HepG2 (cell line): ENCODE results near the gene MBD3L3. TPM values are rescaled to one million over a fixed set of nuclear protein-coding genes. Genes with fewer than 3 reads are reported as not detected.

Source experiments
- ATAC-seq: fragments of 200-7000 bp; cut with Tn5 transposase; 3 replicates; pipeline ENCODE4 v1.9.1; 2020; ENCODE audit warnings: mild to moderate bottlenecking, moderate library complexity
- BruUV-seq: library from RNA; stranded (reverse); fragments of 400-500 nt; replicated peaks from 2 replicates; lab custom pipeline; 2021; lab: Mats Ljungman, UMichigan
- CTCF ChIA-PET: fragments of 300-600 bp; formaldehyde crosslinking; extraction: SDS; loops from one replicate; lab custom pipeline; 2021; ENCODE audit warnings: low total read pairs, inconsistent platforms, low intra/inter-chr PET ratio; lab: Yijun Ruan, JAX
- POLR2A ChIA-PET: fragments of 350-600 bp; sonication (Branson Sonifier 250); formaldehyde crosslinking; loops from one replicate; lab custom pipeline; 2020; ENCODE audit warnings: antibody characterized with exemption, inconsistent platforms; lab: Yijun Ruan, JAX
- DNase-seq: peaks from one replicate; pipeline ENCODE4 v3.0.0-alpha.2; 2015; ENCODE audit warnings: low spot score
- FAIRE-seq: peaks from 3 replicates; lab custom pipeline; 2011; peaks lifted over from hg19 to GRCh38; lab: Jason Lieb, UNC
- H2AFZ ChIP-seq: one replicate; pipeline ENCODE4 v1.6.1; 2011; ENCODE audit warnings: low read length, inconsistent platforms
- H3K27ac ChIP-seq: fragments of 300-600 bp; 3 replicates; pipeline ENCODE4 v1.8.0; 2011; ENCODE audit warnings: mixed run types, mild to moderate bottlenecking, mixed read lengths, low read length, inconsistent platforms; ENCODE audit not compliant: insufficient read depth; ENCODE audit errors: extremely low read length
- H3K27me3 ChIP-seq, 2 experiments: fragments of 200-600 bp in 1 of 2; 2 replicates in 1 of 2; 3 replicates in 1 of 2; pipeline versions ENCODE4 v1.6.0 to v1.8.0; 2011; ENCODE audit warnings: low read length in 2 of 2, mild to moderate bottlenecking in 2 of 2, moderate library complexity in 2 of 2, inconsistent platforms in 1 of 2; ENCODE audit not compliant: insufficient read depth in 2 of 2, control insufficient read depth in 1 of 2
- H3K36me3 ChIP-seq, 2 experiments: fragments of 200-600 bp in 1 of 2; replicated peaks in 1 of 2; 2 replicates in 1 of 2; 3 replicates in 1 of 2; pipeline versions ENCODE4 v1.5.1 to v1.8.0; 2011; ENCODE audit warnings: low read length in 2 of 2, inconsistent platforms in 1 of 2; ENCODE audit not compliant: insufficient read depth in 2 of 2, control insufficient read depth in 1 of 2
- H3K4me1 ChIP-seq: 2 replicates; pipeline ENCODE4 v1.5.1; 2012; ENCODE audit warnings: low read length, inconsistent platforms; ENCODE audit not compliant: insufficient read depth
- H3K4me2 ChIP-seq: 2 replicates; pipeline ENCODE4 v1.6.0; 2011; ENCODE audit warnings: low read depth, low read length, inconsistent platforms
- H3K4me3 ChIP-seq, 3 experiments: fragments of 200-600 bp in 1 of 3; sonication (generic), shearing (Covaris generic) in 1 of 3; replicated peaks in 1 of 3; 2 replicates each; pipeline ENCODE4 v1.5.1; 2011 to 2016; ENCODE audit warnings: low read length in 3 of 3, inconsistent platforms in 2 of 3, low read depth in 2 of 3, mild to moderate bottlenecking in 2 of 3, control low read depth in 1 of 3, mixed read lengths in 1 of 3; ENCODE audit not compliant: insufficient read depth in 1 of 3
- H3K79me2 ChIP-seq: one replicate; pipeline ENCODE4 v1.6.1; 2011; ENCODE audit warnings: low read length, inconsistent platforms; ENCODE audit not compliant: insufficient read depth
- H3K9ac ChIP-seq: 2 replicates; pipeline ENCODE4 v1.6.0; 2011; ENCODE audit warnings: mild to moderate bottlenecking, low read depth, low read length, inconsistent platforms; ENCODE audit not compliant: insufficient read depth
- H3K9me3 ChIP-seq: 2 replicates; pipeline ENCODE4 v1.5.1; 2012; ENCODE audit warnings: mild to moderate bottlenecking, low read length
- H4K20me1 ChIP-seq: 2 replicates; pipeline ENCODE4 v1.6.0; 2011; ENCODE audit warnings: inconsistent platforms, mild to moderate bottlenecking, low read length, moderate library complexity; ENCODE audit not compliant: insufficient read depth
- DNMT1 ChIP-seq: sonication (generic); formaldehyde crosslinking; IDR thresholded peaks from 2 replicates; pipeline ENCODE4 v1.5.1; 2020; ENCODE audit warnings: mild to moderate bottlenecking, missing genetic modification reagents
- NR2F6 ChIP-seq, 2 experiments: IDR thresholded peaks; 2 replicates each; pipeline ENCODE4 v1.6.1; 2016; ENCODE audit warnings: antibody characterized with exemption in 1 of 2, mild to moderate bottlenecking in 1 of 2
- REXO4 ChIP-seq: sonication (generic); formaldehyde crosslinking; IDR thresholded peaks from 2 replicates; pipeline ENCODE4 v1.8.0; 2022; ENCODE audit warnings: missing genetic modification reagents, mild to moderate bottlenecking, borderline replicate concordance
- SNAPC5 ChIP-seq: sonication (generic); formaldehyde crosslinking; IDR thresholded peaks from 2 replicates; pipeline ENCODE4 v1.8.1; 2023; ENCODE audit warnings: mild to moderate bottlenecking, missing genetic modification reagents, borderline replicate concordance
- SP2 ChIP-seq: sonication (generic); formaldehyde crosslinking; IDR thresholded peaks from 2 replicates; pipeline ENCODE4 v1.5.1; 2020; ENCODE audit warnings: mild to moderate bottlenecking, missing genetic modification reagents
- TBP ChIP-seq: sonication (generic); formaldehyde crosslinking; IDR thresholded peaks from 2 replicates; pipeline ENCODE4 v1.5.0; 2020; ENCODE audit warnings: missing genetic modification reagents
- USF2 ChIP-seq, 2 experiments: sonication (generic) in 1 of 2; formaldehyde crosslinking in 1 of 2; IDR thresholded peaks; 2 replicates each; pipeline versions ENCODE4 v1.5.1 to v1.6.1; 2011 to 2020; ENCODE audit warnings: borderline replicate concordance in 1 of 2, low read depth in 1 of 2, low read length in 1 of 2, mild to moderate bottlenecking in 1 of 2, missing genetic modification reagents in 1 of 2, moderate library complexity in 1 of 2
- ZMYM2 ChIP-seq: sonication (generic); formaldehyde crosslinking; IDR thresholded peaks from 2 replicates; pipeline ENCODE4 v1.8.0; 2022; ENCODE audit warnings: mild to moderate bottlenecking, missing genetic modification reagents
- ZNF275 ChIP-seq: sonication (generic); formaldehyde crosslinking; IDR thresholded peaks from 2 replicates; pipeline ENCODE4 v1.8.0; 2022; ENCODE audit warnings: missing genetic modification reagents, mild to moderate bottlenecking, inconsistent platforms, borderline replicate concordance
- ZNF615 ChIP-seq: sonication (generic); formaldehyde crosslinking; IDR thresholded peaks from 2 replicates; pipeline ENCODE4 v1.5.0; 2020; ENCODE audit warnings: mild to moderate bottlenecking, missing genetic modification reagents, borderline replicate concordance
- WGBS: methylation state at CpG from one replicate; pipeline ENCODE4 v1.1.6; 2017; ENCODE audit warnings: low lambda C conversion rate; 5-methylcytosine and 5-hydroxymethylcytosine counted together
- in situ Hi-C: cut with HindIII; loops from 2 replicates; pipeline ENCODE4 v1.10.0; 2017; ENCODE audit warnings: low pct_unique_long_range_greater_than_20kb; ENCODE audit not compliant: extremely low pct_ligation_motif_present
- intact Hi-C: fragments of 100-400 bp; cut with micrococcal nuclease; formaldehyde crosslinking; loops from one replicate; pipeline ENCODE4 v1.10.0; 2022; ENCODE audit not compliant: unreplicated experiment
- polyA plus RNA-seq, 8 experiments: library from polyadenylated mRNA; depleted of rRNA in 3 of 8; stranded (reverse) in 7 of 8; unstranded in 1 of 8; fragments of >200 nt; fragmentation: Illumina TruSeq in 4 of 8; extraction: Trizol in 4 of 8; gene quantifications; 2 replicates each; pipeline versions ENCODE4 v1.2.1 to v1.2.3, GENCODE V29; 2011 to 2016; ENCODE audit warnings: low read depth in 4 of 8, missing spikeins in 1 of 8, mixed read lengths in 1 of 8; ENCODE audit not compliant: insufficient read depth in 1 of 8
- total RNA-seq, 5 experiments: library from RNA; depleted of rRNA; stranded (reverse); fragments of >200 nt; fragmentation: Illumina TruSeq; extraction: Trizol; gene quantifications; 2 replicates each; pipeline ENCODE4 v1.2.3, GENCODE V29; 2016; ENCODE audit warnings: low read depth in 1 of 5

The MBD3L3 gene
- total and polyA plus RNA-seq, 2 of the 13 experiments (the other 11 are each of a cell fraction or from before 2014, with no cell fraction given), result not detected

GRCh38 chr19:7007859-7008258 lies 50.6 kb downstream of the MBD3L3 start:
- DNase-seq (no peak), ATAC-seq (no peak), FAIRE-seq (no peak)
- Histone ChIP-seq H3K9ac (no peak overlapping the region), H3K9me3 (no peaks in the 10 kb centered on the region), H2AFZ (no peak overlapping the region), H3K4me3 (no peak overlapping the region), H4K20me1 (no peaks in the 10 kb centered on the region), H3K27me3 (no peaks in the 10 kb centered on the region), H3K79me2 (no peaks in the 10 kb centered on the region), H3K4me2 (no peak overlapping the region), H3K4me1 (no peaks in the 10 kb centered on the region), H3K27ac (no peak overlapping the region), H3K36me3 (no peaks in the 10 kb centered on the region)
- ChIA-PET POLR2A (no interaction called here), CTCF (no interaction called here)
- intact Hi-C loops (no loop called here), in situ Hi-C loops (no loop called here)
- 0% methylated on average over 4 of the region's 4 CpGs for WGBS
- no TSS peak for BruUV-seq
- TF ChIP-seq SNAPC5, result no peak
- no peak for TF ChIP-seq ZMYM2 (CRISPR knock-in tag)
- no peak for TF ChIP-seq DNMT1 (CRISPR knock-in tag)
- no peak for TF ChIP-seq TBP (CRISPR knock-in tag)
- no peak for TF ChIP-seq ZNF615 (CRISPR knock-in tag)
- TF ChIP-seq USF2 (IDR thresholded peaks at IDR 0.05; ENCODE audit: low read depth, low read length), result no peak
- TF ChIP-seq USF2 (CRISPR knock-in tag; IDR thresholded peaks at IDR 0.05; ENCODE audit: borderline replicate concordance), result no peak
- no peak for TF ChIP-seq REXO4 (CRISPR knock-in tag)
- no peak for TF ChIP-seq SP2
- TF ChIP-seq ZNF275 (CRISPR knock-in tag), result no peak
- TF ChIP-seq NR2F6 (IDR thresholded peaks at IDR 0.05), result no peak
- TF ChIP-seq NR2F6 (CRISPR knock-in tag; IDR thresholded peaks at IDR 0.05), result no peak

Other genes with a start within 250 kb of the MBD3L3 start
- not detected in 2 replicates for gene ADGRE1, start 171.1 kb downstream of the MBD3L3 start, total RNA-seq (2016; rRNA removed; fragmentation: Illumina TruSeq; extraction: Trizol)
- not detected in 2 replicates for gene ADGRE1, start 171.1 kb downstream of the MBD3L3 start, polyA plus RNA-seq (2011; rRNA removed)
- not detected in 2 replicates for gene MBD3L2B, start 37.2 kb downstream of the MBD3L3 start, total RNA-seq (2016; rRNA removed; fragmentation: Illumina TruSeq; extraction: Trizol)
- gene MBD3L2B, start 37.2 kb downstream of the MBD3L3 start, polyA plus RNA-seq (2011; rRNA removed), result not detected in 2 replicates
- not detected in 2 replicates for gene MBD3L5, start 28.1 kb downstream of the MBD3L3 start, total RNA-seq (2016; rRNA removed; fragmentation: Illumina TruSeq; extraction: Trizol)
- not detected in 2 replicates for gene MBD3L5, start 28.1 kb downstream of the MBD3L3 start, polyA plus RNA-seq (2011; rRNA removed)
- gene MBD3L4, start 18.5 kb downstream of the MBD3L3 start, total RNA-seq (2016; rRNA removed; fragmentation: Illumina TruSeq; extraction: Trizol), result not detected in 2 replicates
- gene MBD3L4, start 18.5 kb downstream of the MBD3L3 start, polyA plus RNA-seq (2011; rRNA removed), result not detected in 2 replicates
- not detected in 2 replicates for gene MBD3L2, start 9.4 kb downstream of the MBD3L3 start, total RNA-seq (2016; rRNA removed; fragmentation: Illumina TruSeq; extraction: Trizol)
- not detected in 2 replicates for gene MBD3L2, start 9.4 kb downstream of the MBD3L3 start, polyA plus RNA-seq (2011; rRNA removed)
- gene ZNF557, start 11.0 kb upstream of the MBD3L3 start, total RNA-seq (2016; rRNA removed; fragmentation: Illumina TruSeq; extraction: Trizol), result 7.8 and 10.0 TPM in 2 replicates
- gene ZNF557, start 11.0 kb upstream of the MBD3L3 start, polyA plus RNA-seq (2011; rRNA removed), result 2.0 and 2.1 TPM in 2 replicates
- gene INSR, start 235.7 kb upstream of the MBD3L3 start, total RNA-seq (2016; rRNA removed; fragmentation: Illumina TruSeq; extraction: Trizol), result 13.6 and 24.2 TPM in 2 replicates
- 25.7 and 29.8 TPM in 2 replicates for gene INSR, start 235.7 kb upstream of the MBD3L3 start, polyA plus RNA-seq (2011; rRNA removed)